Kidney glomerular epithelial cell (primary cell): ENCODE results near the gene BTRC.
A peak's percentile ranks its signal among the peaks of the same experiment; 100 is the strongest.

Experiments
- DNase-seq: peaks from one replicate; lab custom pipeline; 2025; lab: John Stamatoyannopoulos, UW

The BTRC gene

DNA sequence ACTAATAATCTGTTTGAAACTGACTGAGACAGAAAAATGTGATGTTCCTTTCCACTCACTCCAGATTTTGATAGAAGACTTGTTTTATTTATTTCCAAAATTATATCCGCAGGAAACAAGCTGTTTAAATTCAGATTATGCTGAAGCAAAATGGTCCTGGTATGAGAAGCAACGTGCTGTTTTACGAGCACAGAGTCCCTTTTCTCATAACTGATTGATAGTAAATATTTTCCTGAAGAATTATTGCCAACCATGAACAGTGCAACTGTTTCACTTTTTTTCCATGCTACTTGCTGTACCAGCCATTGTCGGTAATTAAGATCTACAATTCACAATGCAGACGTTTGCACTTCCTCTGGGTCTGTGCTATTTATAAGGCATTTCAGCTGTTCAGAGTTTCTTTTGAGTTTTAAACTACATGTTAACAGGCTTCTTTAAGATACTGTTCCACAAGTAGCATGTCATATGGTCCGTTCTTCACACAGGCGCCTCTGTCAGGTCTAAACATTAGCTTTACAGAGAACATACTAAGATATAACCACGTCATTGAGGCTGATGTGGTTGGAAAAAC is 130.3 kb downstream of the BTRC start:
- no peak for DNase-seq

DNA sequence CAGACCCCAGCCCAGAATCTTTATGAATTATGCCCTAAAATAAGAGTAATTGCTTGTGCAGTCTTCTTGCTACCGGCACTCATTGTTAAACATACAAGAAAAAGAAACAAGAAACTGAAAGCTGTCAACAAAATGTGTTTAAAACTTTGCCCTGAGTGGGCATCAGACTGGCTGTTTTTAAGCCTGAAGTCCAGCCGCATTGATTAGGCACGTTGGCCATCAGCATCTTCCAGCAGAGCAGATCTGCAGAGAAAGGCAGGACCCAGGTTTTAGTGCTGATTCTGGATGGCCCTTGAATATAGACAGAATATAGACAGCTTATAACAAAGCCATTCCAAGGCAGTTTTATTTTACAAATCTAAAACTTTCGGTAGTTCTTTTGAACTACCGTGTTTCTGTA is 131.2 kb downstream of the BTRC start:
- DNase-seq: no peak

DNA sequence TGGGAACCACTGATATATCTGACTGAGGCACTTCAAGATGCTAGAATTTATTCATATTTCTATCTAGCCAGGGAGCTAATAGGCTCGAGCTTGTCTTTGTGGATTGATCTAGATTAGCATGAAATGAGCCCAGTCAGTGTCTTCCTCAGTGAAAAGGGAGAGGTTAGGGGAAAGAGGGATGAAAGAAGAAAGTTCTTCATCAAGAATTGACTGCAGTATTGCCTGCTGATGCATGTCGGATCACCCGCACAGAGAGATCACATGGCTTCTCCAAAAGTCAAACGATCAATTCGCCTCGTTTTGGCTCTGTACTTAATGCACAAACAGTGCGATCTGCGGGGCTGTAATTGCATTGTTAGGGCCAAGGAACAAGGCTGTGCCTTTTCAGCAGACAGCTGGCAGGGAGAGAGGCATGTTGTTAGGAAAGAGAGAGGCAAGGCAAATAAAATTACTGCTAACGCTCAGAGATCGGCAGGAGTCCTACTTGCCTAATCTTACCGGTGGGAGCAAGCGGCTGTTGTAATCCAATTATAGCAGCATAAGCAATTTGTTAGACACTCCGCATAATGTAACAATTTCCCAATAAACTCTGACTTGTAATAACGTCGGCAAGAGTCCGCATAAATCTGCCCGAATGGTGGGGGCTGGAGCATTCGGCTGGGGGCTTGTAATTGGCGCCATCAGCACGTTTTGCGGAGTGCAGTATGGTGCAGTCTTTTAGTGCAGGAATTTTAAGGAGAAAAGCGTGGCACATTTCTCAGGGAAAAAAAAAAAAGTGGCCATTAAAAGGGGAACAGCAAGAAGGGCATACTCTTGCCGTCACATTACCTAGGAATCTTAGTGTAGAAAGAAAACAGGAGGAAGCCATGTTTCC is 132.0 kb downstream of the BTRC start:
- no peak for DNase-seq

DNA sequence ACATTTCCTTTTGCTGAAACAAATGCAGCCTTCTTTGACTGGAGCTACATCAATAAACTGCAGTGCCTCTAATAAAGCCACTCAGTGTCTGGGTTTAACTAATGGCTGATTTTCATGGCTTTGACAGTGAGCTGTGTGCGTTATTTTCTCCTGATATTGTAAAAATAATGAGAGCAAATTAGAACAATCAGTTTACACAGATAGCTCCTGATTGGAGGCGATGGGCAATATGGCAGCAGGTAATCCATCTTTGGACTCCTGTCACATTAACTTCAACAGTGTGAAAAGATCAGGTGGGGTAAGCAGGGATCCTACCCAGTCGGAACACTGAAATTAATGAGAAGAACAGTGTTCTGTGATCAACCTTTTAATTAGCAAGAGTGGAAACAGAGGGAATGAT is 133.4 kb downstream of the BTRC start:
- no peak for DNase-seq

DNA sequence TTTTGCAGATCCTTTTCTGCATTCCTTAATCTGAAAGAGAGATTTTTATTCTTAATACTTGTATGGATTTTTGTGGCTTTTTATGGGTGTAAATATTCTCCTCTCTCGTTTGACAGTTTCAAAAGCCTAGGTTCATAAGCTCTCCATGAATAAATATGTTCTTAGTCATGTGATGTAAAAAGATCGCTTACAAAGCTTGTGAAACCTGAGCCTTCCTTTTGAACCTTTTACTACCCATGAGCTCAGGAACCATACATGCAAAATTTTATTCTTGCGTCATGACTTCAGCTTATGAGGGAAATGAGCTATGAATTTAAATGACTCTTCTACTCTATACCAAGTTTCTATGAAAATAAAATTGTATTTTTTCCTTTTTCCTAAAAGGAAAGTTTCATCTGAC is 135.4 kb downstream of the BTRC start:
- DNase-seq: no peak

DNA sequence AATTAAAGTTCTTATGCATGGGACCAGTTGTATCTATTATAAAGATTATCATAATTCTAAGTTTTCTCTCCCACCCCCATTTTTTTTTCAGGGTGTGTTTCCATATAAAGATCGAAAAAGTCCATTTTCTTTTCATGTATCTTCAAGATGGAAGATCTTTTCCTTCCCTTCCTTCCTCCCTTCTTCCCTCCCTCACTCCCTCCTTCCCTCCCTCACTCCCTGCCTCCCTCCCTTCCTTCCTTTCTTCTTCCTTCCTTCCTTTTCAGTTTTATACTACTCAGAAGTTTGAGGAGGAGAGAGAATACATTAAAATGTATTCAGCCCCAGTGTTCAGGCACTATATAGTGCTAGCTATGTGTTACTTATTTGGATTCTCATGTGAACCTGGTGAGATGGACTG is 136.1 kb downstream of the BTRC start:
- DNase-seq: no peak

DNA sequence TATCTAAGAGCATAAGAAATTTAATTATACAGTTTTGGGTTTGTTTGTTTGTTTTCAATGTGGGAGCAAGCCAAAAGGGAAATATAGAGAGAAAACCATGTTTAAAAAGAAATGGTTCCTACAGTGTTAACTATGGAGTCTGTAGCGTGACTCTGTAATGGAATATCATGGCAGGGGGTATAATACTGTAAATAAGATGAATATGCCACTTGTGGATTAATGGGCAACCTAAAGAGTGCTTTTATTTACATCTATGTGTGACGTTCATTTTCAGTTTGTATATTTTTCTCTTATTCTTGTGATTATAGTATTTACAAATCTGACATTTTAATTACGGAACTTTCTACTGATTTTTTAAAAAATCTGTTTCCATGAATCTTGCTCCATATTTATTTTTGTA is 138.2 kb downstream of the BTRC start:
- no peak for DNase-seq

DNA sequence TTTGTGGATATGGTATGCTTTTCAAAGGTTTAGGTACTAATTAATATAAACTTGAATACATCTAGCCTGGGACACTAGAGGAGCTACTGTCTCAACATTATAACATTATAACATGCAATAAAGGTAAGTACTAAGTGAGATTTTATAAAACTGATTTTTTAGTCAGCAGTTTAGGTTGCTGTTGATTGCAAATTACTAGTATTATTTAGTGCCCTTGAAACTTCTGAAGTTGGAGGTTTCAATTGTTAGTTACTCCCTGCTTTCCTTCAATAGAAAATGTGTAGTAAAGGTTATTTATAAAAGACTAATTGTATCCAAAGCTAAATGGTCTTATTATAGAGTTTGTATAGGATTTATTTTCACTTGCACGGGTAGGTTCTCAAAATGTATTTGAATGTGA is 138.8 kb downstream of the BTRC start:
- DNase-seq: no peak

DNA sequence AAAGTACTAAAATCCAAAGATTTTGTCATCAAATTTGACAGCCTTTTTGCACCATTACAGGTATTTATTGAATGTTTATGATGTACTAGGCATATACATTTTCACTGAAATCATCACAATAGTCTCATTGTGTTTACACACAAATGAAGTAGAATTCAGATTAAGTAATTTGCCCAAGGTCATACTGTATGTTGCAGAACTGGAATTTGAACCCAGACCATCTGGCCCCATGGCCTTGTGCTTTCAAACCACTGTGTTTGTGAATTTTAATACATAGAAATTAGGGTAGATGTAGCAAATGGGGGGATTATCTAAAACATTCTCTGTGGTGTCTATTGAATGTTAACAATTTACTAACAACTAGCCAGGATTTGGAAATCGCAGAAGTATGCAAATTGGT is 139.3 kb downstream of the BTRC start:
- no peak for DNase-seq

DNA sequence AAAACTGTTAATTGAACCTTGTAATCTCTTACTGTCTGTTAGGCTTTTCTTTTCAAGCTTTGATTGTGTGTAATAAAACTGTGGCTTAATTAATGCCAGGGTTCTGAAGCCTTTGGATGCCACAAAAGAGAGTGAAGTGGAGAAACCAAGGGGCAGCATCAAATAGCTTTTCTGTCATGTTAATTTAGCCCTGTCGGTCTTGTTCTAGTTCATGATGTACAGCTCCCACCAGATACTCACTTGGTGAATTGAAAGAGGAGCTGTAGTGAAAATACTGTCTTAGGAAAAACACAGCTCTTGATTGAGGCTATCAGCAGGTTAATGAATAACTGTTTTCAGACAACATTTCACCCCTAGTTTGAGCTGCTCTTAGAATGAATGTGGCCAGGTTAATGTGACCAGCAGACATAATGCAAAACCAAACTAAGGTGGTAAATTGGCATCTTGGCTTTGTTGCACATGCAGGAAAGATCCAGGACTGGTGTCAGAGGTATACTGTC is 139.9 kb downstream of the BTRC start:
- DNase-seq: peak; percentile 8

DNA sequence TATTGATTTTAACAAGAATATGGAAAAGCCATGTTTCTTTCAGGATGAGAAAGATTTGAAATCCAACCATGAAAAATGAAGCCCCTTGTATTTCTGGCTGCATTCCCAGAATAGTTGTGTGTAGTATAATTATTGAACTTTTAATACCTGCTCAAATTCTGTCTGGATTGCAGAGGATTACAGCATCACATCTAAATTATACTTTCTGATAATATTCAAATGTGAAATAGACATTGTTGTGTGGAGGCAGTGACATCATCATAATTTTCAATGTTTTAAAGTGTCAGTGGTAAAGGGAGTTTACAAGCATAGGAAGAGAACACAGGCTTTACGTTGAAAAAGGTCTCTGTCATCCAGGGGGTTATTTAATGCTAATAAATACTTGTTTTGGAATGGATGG is 140.7 kb downstream of the BTRC start:
- DNase-seq: no peak

DNA sequence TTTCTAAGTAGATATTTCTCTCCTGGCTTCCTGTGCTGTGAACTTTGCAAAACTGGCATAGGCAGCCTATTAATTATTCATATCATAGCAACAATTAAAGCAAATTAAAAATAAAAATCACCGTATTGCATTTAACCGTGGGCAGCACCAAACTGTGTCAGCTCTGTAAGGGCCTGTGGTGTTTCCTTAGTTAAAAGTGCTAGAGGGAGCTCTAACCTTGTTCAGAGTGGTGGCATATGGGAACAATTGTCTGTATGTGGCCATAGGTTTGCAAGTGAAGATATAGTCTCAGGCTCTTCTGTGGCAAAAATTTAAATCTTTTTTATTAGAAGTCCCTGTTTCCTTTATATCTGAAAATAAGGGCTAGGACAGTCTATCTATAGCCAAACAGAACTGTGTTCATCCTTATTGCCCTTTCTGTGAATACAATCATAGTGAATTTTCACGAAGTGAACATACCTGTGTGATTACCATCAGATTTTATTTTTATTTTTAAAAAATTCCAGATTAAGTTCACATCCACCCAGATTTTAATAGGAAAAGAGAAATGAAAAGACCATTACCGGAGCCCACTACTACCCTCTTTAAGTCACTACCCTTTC is 141.5 kb downstream of the BTRC start:
- no peak for DNase-seq

DNA sequence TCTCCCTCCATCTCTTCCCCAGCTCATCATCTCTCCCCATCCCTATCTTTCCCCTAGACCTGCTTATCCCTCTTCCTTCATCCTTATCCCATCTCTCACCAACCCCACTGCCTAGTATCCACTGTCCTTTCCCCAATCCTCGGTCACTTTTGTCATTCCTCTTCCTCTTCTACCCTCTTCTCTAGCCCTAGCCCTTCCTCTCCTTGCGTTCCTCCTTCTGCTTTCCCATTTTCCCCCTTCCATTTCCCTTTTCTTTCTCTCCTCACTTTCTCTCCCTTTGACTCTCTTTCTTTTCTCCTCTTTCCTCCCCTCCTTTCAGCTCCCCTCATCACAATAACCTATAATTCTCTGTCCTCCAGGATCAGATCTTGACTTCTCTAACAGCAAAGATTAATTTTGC is 150.5 kb downstream of the BTRC start:
- DNase-seq: no peak

DNA sequence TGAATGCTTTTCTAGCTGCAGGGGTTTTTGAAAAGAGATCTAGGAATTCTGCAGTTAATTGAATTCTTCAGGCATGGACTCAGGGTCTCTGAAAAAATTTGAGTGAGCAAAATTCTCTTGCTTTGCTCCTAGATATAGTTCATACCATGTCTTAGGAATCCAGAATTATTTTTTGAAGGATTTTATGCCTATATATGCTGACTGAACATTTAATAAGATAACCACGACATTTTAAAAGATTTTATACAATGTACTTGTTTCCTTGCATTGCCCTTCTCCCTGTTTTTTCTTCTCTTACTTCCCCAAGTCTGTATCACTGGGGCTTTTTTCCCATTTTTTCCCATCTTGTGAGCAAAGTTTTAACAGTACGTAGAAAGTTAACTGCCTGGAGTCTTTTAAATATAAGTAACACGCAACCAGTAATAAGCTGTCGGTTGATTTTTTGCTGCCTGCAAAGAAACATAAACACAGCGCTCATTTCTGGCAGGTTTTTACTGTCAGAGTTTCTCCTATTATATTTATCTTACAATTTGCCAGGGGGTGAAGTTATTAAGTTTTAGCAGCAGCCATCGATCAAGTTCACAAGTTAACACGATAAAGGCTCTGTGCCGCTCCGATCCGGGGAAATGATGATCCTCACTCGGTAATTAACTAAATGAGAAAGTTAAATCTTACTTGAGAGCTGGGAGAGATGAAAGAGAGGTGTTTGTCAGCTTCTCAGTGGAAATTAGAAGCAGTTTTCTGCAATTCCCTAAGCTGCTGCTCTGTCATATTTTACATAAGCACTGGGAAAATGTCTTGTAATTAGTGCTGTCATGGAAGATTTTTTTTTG is 153.1 kb downstream of the BTRC start:
- no peak for DNase-seq

DNA sequence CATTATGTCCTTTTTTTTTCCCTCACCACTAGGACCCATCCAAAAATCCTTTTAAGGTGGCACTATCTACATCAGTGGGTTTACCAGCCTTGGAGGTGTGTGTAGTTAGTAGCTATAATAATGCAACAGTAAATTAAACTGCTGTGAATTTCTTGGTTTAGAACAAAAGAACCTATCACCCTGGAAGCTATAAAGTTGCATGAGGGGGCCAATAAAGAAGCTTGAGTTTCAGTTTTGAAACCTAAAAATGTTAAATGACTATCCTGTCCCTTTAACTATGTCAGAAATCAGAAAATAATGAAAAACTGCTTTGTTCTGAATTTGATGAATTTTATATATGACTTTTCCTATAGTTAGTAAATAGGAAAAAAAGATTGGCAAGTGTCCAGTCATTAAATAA is 153.9 kb downstream of the BTRC start:
- no peak for DNase-seq

DNA sequence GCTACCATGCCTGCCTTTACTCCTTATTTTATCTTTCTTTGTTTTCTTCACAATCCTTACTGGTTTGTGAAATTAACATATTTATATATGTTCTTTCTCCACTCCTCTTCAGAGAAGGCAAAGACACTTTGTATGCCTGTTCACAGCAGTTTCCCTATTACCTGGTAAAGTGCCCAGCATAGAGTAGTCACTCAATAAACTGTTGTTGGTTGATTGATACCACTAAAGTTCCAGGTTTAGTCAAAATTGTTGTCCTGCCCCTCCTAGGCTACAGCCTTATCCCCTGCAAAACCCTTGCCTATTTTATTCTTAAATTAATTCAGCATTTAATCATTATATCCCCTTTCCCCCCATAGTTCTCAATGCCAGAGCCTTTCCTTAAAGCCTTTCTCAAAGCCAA is 158.0 kb downstream of the BTRC start:
- DNase-seq: no peak

DNA sequence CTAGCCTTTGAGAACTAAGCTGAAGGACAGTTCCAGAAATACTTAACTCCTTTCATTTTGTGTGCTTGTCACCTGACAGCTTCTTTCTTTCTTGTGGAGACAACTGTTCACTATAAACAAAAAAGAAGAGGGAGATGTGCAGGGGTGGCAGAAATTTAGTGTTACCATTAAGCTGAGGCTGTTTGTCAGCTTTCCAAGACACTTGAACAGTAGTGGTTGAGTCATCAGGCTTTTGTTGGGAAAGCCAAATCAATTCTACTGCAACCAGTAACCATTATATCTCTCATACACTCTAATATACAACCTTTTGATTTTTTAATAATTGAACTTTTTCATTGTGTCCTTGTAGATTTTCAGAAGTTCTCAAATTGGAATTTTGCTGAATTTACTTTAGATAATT is 158.8 kb downstream of the BTRC start:
- DNase-seq: no peak

DNA sequence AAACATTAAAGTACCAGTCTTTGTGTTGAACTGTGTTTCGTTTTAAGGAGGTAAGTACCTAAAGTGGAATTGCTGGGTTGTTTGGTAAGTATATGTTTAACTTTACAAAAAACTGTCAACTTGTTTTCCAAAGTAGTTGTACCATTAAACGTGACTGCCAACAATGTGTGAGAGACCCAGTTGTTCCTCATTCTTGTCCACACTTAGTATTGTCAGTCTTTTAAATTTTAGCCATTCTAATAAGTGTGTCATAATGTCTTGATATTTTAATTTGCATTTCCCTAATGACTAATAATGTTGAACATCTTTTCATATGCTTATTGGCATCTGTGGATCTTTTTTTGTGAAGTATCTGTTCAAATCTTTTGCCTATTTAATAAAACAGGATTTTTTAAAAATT is 159.8 kb downstream of the BTRC start:
- DNase-seq: no peak

DNA sequence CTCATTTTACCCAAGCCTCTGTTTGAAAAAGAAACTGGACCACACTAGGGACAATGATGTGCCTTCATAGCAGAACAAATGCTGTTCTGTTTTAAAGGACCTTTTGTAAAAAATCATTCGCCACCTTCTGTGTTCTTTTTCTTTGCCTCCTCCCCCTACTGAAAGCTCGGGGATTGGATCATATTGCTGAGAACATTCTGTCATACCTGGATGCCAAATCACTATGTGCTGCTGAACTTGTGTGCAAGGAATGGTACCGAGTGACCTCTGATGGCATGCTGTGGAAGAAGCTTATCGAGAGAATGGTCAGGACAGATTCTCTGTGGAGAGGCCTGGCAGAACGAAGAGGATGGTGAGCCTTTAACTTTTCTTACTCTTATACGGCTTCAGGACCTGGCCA is 171.9 kb downstream of the BTRC start:
- no peak for DNase-seq

DNA sequence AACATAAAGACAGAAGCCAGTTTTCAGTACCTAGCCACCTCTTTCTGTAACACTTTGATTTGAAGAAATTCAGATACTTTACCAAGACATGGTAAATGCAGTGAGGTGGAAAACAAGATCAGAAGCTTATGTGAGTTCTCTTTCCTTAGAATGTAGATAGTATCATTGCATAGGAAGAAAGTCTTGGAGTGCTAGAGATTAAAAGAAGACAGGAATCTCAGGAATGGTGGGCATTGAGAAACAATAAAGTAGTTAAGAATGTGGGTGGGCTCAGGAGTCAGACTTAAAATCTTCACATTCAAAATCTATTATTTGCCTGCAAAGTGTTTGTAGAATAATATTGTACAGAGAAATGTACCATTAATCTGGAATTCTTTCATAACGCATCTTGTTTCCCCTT is 175.2 kb downstream of the BTRC start:
- no peak for DNase-seq

DNA sequence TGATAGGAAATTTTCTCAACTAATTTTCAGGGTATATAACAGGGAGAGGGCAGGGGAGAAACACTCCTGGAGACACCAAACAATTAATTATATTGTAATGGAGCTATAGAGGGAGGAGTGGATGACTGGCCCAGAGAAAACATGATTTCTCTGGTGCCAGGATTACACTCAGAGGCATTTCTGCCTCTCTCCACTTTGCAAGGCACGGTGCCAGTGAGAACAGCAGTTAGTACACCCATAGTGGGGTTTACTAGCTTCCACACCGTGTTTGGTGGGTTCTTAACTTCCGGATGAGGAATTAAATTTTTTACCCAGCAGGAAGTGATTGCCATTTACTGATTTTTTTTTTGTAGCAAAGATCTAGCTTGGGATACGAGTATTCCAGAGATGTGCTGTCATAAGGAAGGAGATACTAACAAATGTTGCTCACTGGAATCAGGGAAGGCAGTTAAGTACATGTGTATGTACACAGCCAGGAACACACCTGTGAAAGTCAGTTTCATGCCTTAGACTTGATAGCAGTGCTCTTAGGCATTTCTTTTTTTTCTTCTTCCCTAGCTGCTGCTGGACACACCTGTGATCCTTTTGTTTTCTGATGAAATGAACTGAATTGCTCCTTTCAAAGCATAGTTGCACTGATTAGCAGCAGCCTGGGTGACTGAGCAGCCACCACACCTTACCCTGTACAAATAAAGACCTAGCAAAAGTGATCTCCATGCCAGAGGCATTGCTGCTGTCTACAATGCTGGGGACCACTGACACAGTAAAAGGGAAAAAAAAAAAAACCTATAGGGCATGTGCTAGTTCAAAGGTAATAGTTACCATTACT is 176.0 kb downstream of the BTRC start:
- DNase-seq: no peak

DNA sequence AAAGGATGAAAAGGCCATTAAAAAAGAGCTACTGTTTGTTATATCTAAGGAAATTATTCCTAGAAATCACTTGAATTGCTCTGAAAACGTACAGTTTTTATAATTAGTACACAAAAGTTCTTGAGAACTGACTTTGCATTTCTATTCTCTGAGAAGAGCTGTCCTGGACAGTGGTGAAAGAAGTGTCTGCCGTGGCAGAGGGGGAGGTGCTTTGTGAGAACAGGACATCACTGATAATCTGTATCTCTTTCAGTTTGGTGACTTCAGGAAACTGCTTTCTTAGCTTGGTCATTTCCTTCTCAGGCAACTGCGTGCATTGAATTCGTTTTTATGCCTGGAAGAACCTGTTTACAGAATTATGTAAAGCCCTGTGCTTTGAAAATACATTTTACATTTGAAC is 182.0 kb downstream of the BTRC start:
- no peak for DNase-seq
